DND-41 (cell line): Measurements from ENCODE around the gene ETFDH.

Source experiments
- CTCF ChIP-seq: IDR thresholded peaks from 2 replicates; pipeline ENCODE4 v1.5.1; 2012; ENCODE audit warnings: borderline replicate concordance, low read length, moderate library complexity, mild to moderate bottlenecking; ENCODE audit not compliant: poor library complexity, severe bottlenecking; ENCODE audit errors: extremely low read depth
- EZH2 ChIP-seq: IDR thresholded peaks from 3 replicates; pipeline ENCODE4 v1.6.1; 2012; ENCODE audit warnings: borderline replicate concordance, low read depth, mild to moderate bottlenecking, moderate library complexity, low read length, inconsistent platforms; ENCODE audit not compliant: severe bottlenecking

DNA sequence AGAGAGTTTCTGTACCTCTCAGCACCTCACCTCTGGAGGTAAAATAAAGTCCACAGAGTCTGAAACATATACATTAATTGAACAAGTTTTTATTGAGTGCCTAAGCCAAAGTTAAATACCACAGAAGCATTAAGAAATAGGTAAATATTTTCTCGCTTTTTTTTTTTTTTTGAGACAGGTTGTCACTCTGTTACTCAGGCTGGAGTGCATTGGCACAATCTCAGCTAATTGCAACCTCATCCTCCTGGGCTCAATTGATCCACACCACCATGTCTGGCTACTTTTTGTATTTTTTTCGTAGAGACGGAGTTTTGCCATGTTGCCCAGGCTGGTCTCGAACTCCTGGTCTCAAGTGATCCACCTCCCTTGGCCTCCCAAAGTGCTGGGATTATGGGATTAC lies 86.6 kb downstream of the ETFDH start:
- TF ChIP-seq CTCF, result no peak
- no peak for TF ChIP-seq EZH2
